ENCODE data around the gene PLA2G5. TPM values are rescaled to one million over a fixed set of nuclear protein-coding genes. Genes with fewer than 3 reads are reported as not detected.

PLA2G5 gene
- total RNA-seq, 6 experiments from 2014 or later = not detected

GRCh38 chr1:20083178-20083944, 13.4 kb downstream of the PLA2G5 start:
- no peak for DNase-seq
- H3K27me3 Mint-ChIP-seq (ENCODE audit: insufficient read depth) = peaks cover 45% of the 10 kb centered on the region
- no peak overlapping the region for H3K27ac Mint-ChIP-seq
- H3K4me1 Mint-ChIP-seq (ENCODE audit: low read depth) = no peaks in the 10 kb centered on the region
- H3K4me3 Mint-ChIP-seq = no peak overlapping the region
- TF ChIP-seq CTCF (IDR thresholded peaks at IDR 0.05) = no peak
- no peaks in the 10 kb centered on the region; the same call in 1 of the 2 replicates for H3K9me3 Mint-ChIP-seq
- H3K36me3 Mint-ChIP-seq (ENCODE audit: low read depth) = no peaks in the 10 kb centered on the region

GRCh38 chr1:20086800-20087199, 16.8 kb downstream of the PLA2G5 start:
- Mint-ChIP-seq H3K36me3 (ENCODE audit: low read depth) (no peaks in the 10 kb centered on the region), H3K27ac (no peak overlapping the region), H3K27me3 (ENCODE audit: insufficient read depth) (peaks cover 35% of the 10 kb centered on the region), H3K9me3 (no peaks in the 10 kb centered on the region; the same call in 1 of the 2 replicates), H3K4me3 (no peak overlapping the region), H3K4me1 (ENCODE audit: low read depth) (no peaks in the 10 kb centered on the region)
- TF ChIP-seq CTCF (IDR thresholded peaks at IDR 0.05) = no peak
- DNase-seq = no peak

- H3K27ac Mint-ChIP-seq = no peak overlapping the region
- DNase-seq = no peak
- H3K4me3 Mint-ChIP-seq = no peak overlapping the region
- peaks cover 41% of the 10 kb centered on the region for H3K27me3 Mint-ChIP-seq (ENCODE audit: insufficient read depth)
- no peaks in the 10 kb centered on the region for H3K36me3 Mint-ChIP-seq (ENCODE audit: low read depth)
- H3K9me3 Mint-ChIP-seq = no peaks in the 10 kb centered on the region; the same call in 1 of the 2 replicates
- H3K4me1 Mint-ChIP-seq (ENCODE audit: low read depth) = no peaks in the 10 kb centered on the region
- TF ChIP-seq CTCF (IDR thresholded peaks at IDR 0.05) = 0 out of 2 replicates have a peak, but pooled peaks have one; percentile 37
These were observed 17.7 kb downstream of the PLA2G5 start for GRCh38 chr1:20087668-20088067.

GRCh38 chr1:20089328-20090077, 19.5 kb downstream of the PLA2G5 start:
- TF ChIP-seq CTCF (IDR thresholded peaks at IDR 0.05) = no peak
- no peak overlapping the region for H3K27ac Mint-ChIP-seq
- no peak overlapping the region for H3K4me3 Mint-ChIP-seq
- H3K27me3 Mint-ChIP-seq (ENCODE audit: insufficient read depth) = peaks cover 40% of the 10 kb centered on the region
- H3K9me3 Mint-ChIP-seq = no peaks in the 10 kb centered on the region
- DNase-seq = no peak
- H3K36me3 Mint-ChIP-seq (ENCODE audit: low read depth) = no peaks in the 10 kb centered on the region
- no peaks in the 10 kb centered on the region for H3K4me1 Mint-ChIP-seq (ENCODE audit: low read depth)

GRCh38 chr1:20090119-20090518, 20.1 kb downstream of the PLA2G5 start:
- peaks cover 43% of the 10 kb centered on the region for H3K27me3 Mint-ChIP-seq (ENCODE audit: insufficient read depth)
- TF ChIP-seq CTCF (IDR thresholded peaks at IDR 0.05) = no peak
- H3K36me3 Mint-ChIP-seq (ENCODE audit: low read depth) = no peaks in the 10 kb centered on the region
- H3K9me3 Mint-ChIP-seq = no peaks in the 10 kb centered on the region
- no peak overlapping the region for H3K4me3 Mint-ChIP-seq
- DNase-seq = no peak
- H3K27ac Mint-ChIP-seq = no peak overlapping the region
- H3K4me1 Mint-ChIP-seq (ENCODE audit: low read depth) = no peaks in the 10 kb centered on the region
